Epithelial cell of proximal tubule (primary cell): ENCODE data around the gene PARP14. TPM values are rescaled to one million over a fixed set of nuclear protein-coding genes. Genes with fewer than 3 reads are reported as not detected.

Source experiments
- DNase-seq: peaks from one replicate; pipeline ENCODE4 v3.0.0-alpha.2; 2011; ENCODE audit warnings: low read depth
- H3K4me3 ChIP-seq: 2 replicates; pipeline ENCODE4 v1.5.1; 2011; ENCODE audit warnings: low read depth, mild to moderate bottlenecking, low read length
- total RNA-seq: library from RNA; depleted of rRNA; stranded (reverse); fragments of >200 nt; gene quantifications from 2 replicates; pipeline ENCODE4 v1.2.3, GENCODE V29; 2015
- TF ChIP-seq, protein P1 (sequence below): conservative IDR thresholded peaks from 2 replicates; pipeline ENCODE4 v1.5.1; 2012; ENCODE audit warnings: low read depth, mild to moderate bottlenecking, low read length

PARP14 gene, protein sequence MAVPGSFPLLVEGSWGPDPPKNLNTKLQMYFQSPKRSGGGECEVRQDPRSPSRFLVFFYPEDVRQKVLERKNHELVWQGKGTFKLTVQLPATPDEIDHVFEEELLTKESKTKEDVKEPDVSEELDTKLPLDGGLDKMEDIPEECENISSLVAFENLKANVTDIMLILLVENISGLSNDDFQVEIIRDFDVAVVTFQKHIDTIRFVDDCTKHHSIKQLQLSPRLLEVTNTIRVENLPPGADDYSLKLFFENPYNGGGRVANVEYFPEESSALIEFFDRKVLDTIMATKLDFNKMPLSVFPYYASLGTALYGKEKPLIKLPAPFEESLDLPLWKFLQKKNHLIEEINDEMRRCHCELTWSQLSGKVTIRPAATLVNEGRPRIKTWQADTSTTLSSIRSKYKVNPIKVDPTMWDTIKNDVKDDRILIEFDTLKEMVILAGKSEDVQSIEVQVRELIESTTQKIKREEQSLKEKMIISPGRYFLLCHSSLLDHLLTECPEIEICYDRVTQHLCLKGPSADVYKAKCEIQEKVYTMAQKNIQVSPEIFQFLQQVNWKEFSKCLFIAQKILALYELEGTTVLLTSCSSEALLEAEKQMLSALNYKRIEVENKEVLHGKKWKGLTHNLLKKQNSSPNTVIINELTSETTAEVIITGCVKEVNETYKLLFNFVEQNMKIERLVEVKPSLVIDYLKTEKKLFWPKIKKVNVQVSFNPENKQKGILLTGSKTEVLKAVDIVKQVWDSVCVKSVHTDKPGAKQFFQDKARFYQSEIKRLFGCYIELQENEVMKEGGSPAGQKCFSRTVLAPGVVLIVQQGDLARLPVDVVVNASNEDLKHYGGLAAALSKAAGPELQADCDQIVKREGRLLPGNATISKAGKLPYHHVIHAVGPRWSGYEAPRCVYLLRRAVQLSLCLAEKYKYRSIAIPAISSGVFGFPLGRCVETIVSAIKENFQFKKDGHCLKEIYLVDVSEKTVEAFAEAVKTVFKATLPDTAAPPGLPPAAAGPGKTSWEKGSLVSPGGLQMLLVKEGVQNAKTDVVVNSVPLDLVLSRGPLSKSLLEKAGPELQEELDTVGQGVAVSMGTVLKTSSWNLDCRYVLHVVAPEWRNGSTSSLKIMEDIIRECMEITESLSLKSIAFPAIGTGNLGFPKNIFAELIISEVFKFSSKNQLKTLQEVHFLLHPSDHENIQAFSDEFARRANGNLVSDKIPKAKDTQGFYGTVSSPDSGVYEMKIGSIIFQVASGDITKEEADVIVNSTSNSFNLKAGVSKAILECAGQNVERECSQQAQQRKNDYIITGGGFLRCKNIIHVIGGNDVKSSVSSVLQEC (N-terminal part only)
- total RNA-seq = 27.7 and 52.2 TPM in 2 replicates

DNA sequence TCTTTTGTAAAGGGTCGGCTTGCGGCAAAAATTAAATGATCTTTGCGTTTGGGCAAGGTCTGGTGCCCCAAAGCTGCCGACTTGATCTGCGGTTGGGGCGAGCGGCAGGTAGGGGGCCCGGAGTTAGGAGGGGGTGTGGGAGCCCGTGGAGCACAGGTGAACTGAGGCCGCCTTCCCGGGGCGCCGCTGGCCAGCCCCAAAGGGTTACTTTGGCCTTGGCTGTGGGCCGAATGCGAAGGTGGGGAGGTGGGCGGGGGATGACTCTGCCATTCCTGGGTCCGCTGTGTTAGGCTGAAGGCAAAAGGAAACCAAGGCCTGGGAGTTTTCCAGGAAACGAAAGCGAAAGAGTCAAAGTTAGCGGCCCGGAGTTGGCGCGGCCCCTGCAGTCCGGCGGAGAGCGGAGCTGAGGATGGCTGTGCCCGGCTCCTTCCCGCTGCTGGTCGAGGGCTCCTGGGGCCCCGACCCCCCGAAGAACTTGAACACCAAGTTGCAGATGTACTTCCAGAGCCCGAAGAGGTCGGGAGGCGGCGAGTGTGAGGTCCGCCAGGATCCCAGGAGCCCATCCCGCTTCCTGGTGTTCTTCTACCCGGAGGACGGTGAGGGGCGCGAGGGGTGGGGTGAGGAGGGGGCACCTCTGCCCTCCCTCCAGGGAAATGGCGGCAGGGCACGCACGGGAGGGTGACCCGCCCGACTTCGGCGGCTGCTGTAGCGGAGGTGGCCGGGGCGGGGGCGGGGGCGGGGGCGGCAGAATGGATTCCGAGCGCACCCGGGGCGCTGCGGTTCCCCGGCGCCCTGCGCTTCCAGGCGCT, at the start of gene PARP14:
Gene PARP14 (plus strand): TSS at position 365 of the 809 bp plus-strand sequence. CDS start 45 bp downstream, at position 410.
- TF ChIP-seq, protein P1, sequence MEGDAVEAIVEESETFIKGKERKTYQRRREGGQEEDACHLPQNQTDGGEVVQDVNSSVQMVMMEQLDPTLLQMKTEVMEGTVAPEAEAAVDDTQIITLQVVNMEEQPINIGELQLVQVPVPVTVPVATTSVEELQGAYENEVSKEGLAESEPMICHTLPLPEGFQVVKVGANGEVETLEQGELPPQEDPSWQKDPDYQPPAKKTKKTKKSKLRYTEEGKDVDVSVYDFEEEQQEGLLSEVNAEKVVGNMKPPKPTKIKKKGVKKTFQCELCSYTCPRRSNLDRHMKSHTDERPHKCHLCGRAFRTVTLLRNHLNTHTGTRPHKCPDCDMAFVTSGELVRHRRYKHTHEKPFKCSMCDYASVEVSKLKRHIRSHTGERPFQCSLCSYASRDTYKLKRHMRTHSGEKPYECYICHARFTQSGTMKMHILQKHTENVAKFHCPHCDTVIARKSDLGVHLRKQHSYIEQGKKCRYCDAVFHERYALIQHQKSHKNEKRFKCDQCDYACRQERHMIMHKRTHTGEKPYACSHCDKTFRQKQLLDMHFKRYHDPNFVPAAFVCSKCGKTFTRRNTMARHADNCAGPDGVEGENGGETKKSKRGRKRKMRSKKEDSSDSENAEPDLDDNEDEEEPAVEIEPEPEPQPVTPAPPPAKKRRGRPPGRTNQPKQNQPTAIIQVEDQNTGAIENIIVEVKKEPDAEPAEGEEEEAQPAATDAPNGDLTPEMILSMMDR = peak; percentile 14
- DNase-seq = no peak
- H3K4me3 ChIP-seq = peak within 1 kb of the TSS; percentile 89

DNA sequence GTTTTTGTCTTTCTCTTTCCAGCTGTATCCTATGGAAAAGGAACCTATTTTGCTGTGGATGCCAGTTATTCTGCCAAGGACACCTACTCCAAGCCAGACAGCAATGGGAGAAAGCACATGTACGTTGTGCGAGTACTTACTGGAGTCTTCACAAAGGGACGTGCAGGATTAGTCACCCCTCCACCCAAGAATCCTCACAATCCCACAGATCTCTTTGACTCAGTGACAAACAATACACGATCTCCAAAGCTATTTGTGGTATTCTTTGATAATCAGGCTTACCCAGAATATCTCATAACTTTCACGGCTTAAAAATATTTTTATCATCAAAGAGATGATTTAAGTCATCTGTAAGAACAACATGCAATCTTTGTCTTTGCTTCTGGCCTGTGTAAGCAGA, 44.9 kb upstream of the PARP14 start:
- DNase-seq = no peak
- H3K4me3 ChIP-seq = no peak overlapping the region
- TF ChIP-seq, protein P1 = no peak

DNA sequence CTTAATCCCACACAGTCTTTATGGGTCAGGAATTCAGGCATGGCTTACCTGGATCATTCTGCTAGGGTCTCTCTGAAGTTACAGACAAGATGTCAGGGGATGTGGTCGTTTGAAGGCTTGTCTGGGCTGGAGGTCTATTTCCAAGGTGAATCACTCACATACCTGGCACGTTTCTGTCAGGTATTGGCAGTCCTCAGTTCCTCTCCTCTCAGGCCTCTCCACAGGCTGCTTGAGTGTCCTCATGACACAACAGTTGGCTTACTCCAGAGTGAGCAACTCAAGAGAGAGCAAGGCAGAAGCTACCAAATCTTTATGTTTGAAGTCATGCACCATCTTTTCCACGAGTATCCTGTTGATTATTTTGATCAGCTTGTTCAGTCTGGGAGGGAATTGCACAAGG, 43.9 kb upstream of the PARP14 start:
- no peak overlapping the region for H3K4me3 ChIP-seq
- DNase-seq = no peak
- TF ChIP-seq, protein P1 = no peak

DNA sequence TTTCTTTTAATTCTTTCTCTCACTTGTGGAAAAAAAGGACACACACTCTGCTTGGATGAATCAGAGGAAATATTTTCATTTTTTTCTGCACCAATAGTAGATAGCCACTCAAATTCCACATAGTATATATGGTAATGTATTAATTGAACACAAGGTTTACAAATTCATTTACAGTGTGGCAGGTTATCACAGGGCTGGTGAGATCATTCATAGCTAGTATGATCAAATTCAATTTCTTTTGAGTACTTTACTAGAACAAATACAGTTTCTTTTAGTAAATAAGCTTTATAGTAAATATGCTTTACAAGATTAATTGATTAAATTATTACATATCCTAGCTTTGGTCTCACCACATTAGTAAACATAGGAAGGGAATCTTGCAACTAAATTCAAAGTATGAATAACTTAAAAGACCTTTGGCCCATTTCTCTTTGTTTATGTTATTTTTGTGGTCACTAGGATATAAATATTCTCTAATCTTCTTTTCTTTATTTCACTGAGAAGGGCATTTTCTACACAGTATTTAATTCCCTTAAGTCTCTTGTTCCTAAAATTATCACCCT, 40.1 kb upstream of the PARP14 start:
- no peak overlapping the region for H3K4me3 ChIP-seq
- TF ChIP-seq, protein P1 = no peak
- no peak for DNase-seq

DNA sequence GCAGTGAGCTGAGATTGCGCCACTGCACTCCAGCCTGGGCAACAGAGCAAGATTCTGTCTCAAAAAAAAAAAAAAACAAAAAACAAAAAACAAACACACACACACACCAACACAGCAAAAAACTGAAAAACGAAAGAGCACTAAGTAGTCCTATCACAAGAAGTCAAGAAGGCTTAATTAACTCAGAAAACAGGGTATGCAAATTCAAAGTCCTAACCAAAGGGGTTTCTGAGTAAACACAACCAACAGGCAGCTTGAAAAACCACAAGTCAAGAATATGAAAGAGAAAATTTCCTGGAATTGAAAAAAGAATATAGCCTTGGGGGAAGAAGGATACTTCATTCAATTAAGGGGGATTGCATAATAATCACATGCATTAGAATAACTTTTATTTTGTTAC, 37.7 kb upstream of the PARP14 start:
- no peak for DNase-seq

More for the DNA sequence above, 37.7 kb upstream of the PARP14 start:
- H3K4me3 ChIP-seq = no peak overlapping the region
- TF ChIP-seq, protein P1 = no peak
